ENCODE data around the gene CYB5R4. TPM values are rescaled to one million over a fixed set of nuclear protein-coding genes. Genes with fewer than 3 reads are reported as not detected.

CYB5R4 gene
- total and polyA plus RNA-seq, 2 donors (not counting 1 experiment from before 2014, with no cell fraction given) = 11.8 to 39.6 TPM

DNA sequence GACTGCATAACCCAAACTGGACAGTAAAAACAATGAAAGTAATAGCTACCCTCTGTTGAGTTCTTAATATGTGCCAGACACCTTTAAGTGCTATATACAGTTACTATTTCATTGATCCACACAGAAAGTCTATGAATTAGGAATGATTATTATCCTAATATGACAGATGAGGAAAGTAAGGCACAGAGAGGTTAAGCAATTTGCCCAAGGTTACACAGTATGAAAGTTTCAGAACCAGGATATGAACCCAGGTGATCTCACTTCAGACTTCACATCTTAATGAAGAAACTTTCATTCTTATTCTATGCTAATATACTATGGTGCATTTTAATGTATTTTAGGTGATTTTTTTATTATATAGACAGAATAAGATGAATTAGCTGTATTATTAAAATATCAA lies 46.9 kb upstream of the CYB5R4 start:
- Mint-ChIP-seq H3K4me1 (no peaks in the 10 kb centered on the region), H3K9me3 (ENCODE audit: insufficient read depth) (no peaks in the 10 kb centered on the region), H3K4me3 (no peak overlapping the region), H3K27ac (no peak overlapping the region), H3K27me3 (peaks cover 10% of the 10 kb centered on the region)
- H4K20me1 ChIP-seq (ENCODE audit: control insufficient read depth, insufficient read depth, low read length, poor library complexity, severe bottlenecking) = no peaks in the 10 kb centered on the region
- ATAC-seq (ENCODE audit: low read depth) (no peak), DNase-seq (no peak)
- no peak overlapping the region for H3K9ac ChIP-seq (ENCODE audit: low read length)
- no peak overlapping the region for H3K4me2 ChIP-seq (replicated peaks; ENCODE audit: low read depth, low read length, poor library complexity, severe bottlenecking)
- TF ChIP-seq EZH2 (IDR thresholded peaks at IDR 0.05; ENCODE audit: borderline replicate concordance, insufficient read depth, low read depth, low read length, poor library complexity, severe bottlenecking) (no peak), CTCF (IDR thresholded peaks at IDR 0.05) (no peak)
- intact Hi-C loops (cut with micrococcal nuclease) = no loop called here
- H3K27ac ChIP-seq (ENCODE audit: low read length in 2 of 2) = no peak overlapping the region
- no peaks in the 10 kb centered on the region for H3K9me3 ChIP-seq (ENCODE audit: control extremely low read depth in 1 of 3, control insufficient read depth in 2 of 3, insufficient read depth in 1 of 3, low read length in 2 of 3)
- H2AFZ ChIP-seq (ENCODE audit: insufficient read depth, low read depth, low read length, poor library complexity, severe bottlenecking) = no peak overlapping the region
- no peaks in the 10 kb centered on the region for H3K4me1 ChIP-seq (ENCODE audit: control insufficient read depth in 2 of 2, insufficient read depth in 2 of 2, low read length in 2 of 2)
- H3K4me3 ChIP-seq (ENCODE audit: control extremely low read depth in 1 of 5, extremely low read depth in 1 of 5, insufficient read depth in 1 of 5, low read depth in 2 of 5, low read length in 4 of 5) = no peak overlapping the region
- no peaks in the 10 kb centered on the region for H3K36me3 ChIP-seq (replicated peaks in 1 of 2; ENCODE audit: control extremely low read depth in 1 of 2, control insufficient read depth in 1 of 2, extremely low read depth in 1 of 2, insufficient read depth in 2 of 2, low read length in 1 of 2)
- ChIA-PET CTCF (no interaction called here), POLR2A (no interaction called here)
- no peaks in the 10 kb centered on the region for H3K27me3 ChIP-seq (replicated peaks in 1 of 4; ENCODE audit: control extremely low read depth in 1 of 4, control insufficient read depth in 3 of 4, insufficient read depth in 4 of 4, low read length in 3 of 4)
- no peaks in the 10 kb centered on the region for H3K79me2 ChIP-seq (ENCODE audit: control insufficient read depth, insufficient read depth, low read length)

DNA sequence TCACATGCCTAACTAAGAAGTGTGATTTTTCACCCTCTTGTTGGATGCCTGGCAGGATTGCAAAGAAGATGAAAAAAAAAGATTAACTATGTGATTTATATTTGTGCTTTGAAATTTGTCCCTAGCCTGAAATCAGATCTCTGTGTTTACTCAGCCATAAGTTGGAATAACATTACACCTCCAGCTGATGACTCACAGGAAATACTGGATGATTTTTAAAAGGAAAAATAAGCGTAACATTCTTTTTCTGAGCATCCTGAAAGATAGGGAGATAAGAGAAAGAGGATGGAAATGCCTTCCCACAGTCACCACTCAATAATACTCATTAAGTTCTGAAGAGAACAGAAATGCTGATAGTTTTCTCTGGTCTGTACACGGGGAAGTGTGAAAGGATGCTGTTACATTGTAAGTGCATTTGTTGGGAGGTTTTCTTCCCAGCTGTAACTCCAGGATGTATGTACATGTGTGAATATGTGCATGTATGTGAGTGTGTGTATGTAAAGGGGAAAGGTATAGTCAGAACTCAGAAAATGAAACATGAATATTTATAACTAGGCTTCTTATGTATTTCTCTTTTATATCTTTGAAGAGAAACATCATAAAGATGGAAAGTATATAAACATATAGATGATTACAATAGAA lies 43.7 kb upstream of the CYB5R4 start:
- 0% methylated on average over 1 of the region's 2 CpGs for WGBS (ENCODE audit: insufficient coverage)
- H3K27me3 Mint-ChIP-seq = peaks cover 4% of the 10 kb centered on the region
- H3K4me2 ChIP-seq (replicated peaks; ENCODE audit: low read depth, low read length, poor library complexity, severe bottlenecking) = no peak overlapping the region
- intact Hi-C loops (cut with micrococcal nuclease) = no loop called here
- no peak overlapping the region for H3K9ac ChIP-seq (ENCODE audit: low read length)
- TF ChIP-seq EZH2 (IDR thresholded peaks at IDR 0.05; ENCODE audit: borderline replicate concordance, insufficient read depth, low read depth, low read length, poor library complexity, severe bottlenecking) (no peak), CTCF (IDR thresholded peaks at IDR 0.05) (no peak)
- H3K9me3 ChIP-seq (ENCODE audit: control extremely low read depth in 1 of 3, control insufficient read depth in 2 of 3, insufficient read depth in 1 of 3, low read length in 2 of 3) = no peaks in the 10 kb centered on the region
- no peak overlapping the region for H3K4me3 ChIP-seq (ENCODE audit: control extremely low read depth in 1 of 5, extremely low read depth in 1 of 5, insufficient read depth in 1 of 5, low read depth in 2 of 5, low read length in 4 of 5)
- no peak overlapping the region for H3K27ac Mint-ChIP-seq
- no peak overlapping the region for H2AFZ ChIP-seq (ENCODE audit: insufficient read depth, low read depth, low read length, poor library complexity, severe bottlenecking)
- H3K4me3 Mint-ChIP-seq = no peak overlapping the region
- H3K4me1 Mint-ChIP-seq = no peaks in the 10 kb centered on the region
- H3K4me1 ChIP-seq (ENCODE audit: control insufficient read depth in 2 of 2, insufficient read depth in 2 of 2, low read length in 2 of 2) = no peaks in the 10 kb centered on the region
- no peaks in the 10 kb centered on the region for H3K36me3 ChIP-seq (replicated peaks in 1 of 2; ENCODE audit: control extremely low read depth in 1 of 2, control insufficient read depth in 1 of 2, extremely low read depth in 1 of 2, insufficient read depth in 2 of 2, low read length in 1 of 2)
- no peak for DNase-seq
- no peaks in the 10 kb centered on the region for H4K20me1 ChIP-seq (ENCODE audit: control insufficient read depth, insufficient read depth, low read length, poor library complexity, severe bottlenecking)
- CTCF ChIA-PET = no interaction called here
- H3K79me2 ChIP-seq (ENCODE audit: control insufficient read depth, insufficient read depth, low read length) = no peaks in the 10 kb centered on the region
- POLR2A ChIA-PET = no interaction called here
- H3K27ac ChIP-seq (ENCODE audit: low read length in 2 of 2) = no peak overlapping the region
- ATAC-seq (ENCODE audit: low read depth) = no peak
- no peaks in the 10 kb centered on the region for H3K27me3 ChIP-seq (replicated peaks in 1 of 4; ENCODE audit: control extremely low read depth in 1 of 4, control insufficient read depth in 3 of 4, insufficient read depth in 4 of 4, low read length in 3 of 4)
- H3K9me3 Mint-ChIP-seq (ENCODE audit: insufficient read depth) = no peaks in the 10 kb centered on the region
